GM19467 (cell line): Measurements from ENCODE around the gene FMN1.

Experiments
- ATAC-seq: cut with Tn5 transposase; IDR thresholded peaks from one replicate; pipeline ENCODE4 v1.9.1; 2021; ENCODE audit warnings: mild to moderate bottlenecking, moderate library complexity; ENCODE audit not compliant: unreplicated experiment

The FMN1 gene

DNA sequence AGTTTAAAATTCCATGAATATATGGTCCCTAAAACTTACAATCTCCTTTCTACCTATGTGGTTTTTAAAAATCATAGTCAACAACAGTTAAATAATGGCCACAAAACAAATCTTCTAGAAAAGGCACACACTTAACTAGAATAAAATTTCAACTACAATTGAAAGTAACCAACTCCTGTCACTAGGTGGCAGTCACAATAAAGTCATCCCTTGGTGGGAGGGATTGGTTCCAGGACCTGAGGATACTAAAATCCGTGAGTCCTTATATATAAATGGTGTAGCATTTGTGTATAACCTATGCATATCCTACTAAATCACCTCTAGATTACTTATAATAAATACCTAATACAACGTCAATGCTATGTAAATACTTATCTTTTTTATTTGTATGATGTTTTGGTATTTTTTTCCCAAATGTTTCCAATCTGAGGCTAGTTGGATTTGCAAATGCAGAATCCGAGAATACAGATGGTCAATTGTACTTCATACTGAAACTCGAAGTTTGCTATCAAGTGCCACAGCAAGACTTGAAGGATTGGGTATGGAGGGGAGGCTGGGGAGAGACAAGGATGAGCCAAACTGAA is 172.6 kb downstream of the FMN1 start:
- ATAC-seq, result no peak

DNA sequence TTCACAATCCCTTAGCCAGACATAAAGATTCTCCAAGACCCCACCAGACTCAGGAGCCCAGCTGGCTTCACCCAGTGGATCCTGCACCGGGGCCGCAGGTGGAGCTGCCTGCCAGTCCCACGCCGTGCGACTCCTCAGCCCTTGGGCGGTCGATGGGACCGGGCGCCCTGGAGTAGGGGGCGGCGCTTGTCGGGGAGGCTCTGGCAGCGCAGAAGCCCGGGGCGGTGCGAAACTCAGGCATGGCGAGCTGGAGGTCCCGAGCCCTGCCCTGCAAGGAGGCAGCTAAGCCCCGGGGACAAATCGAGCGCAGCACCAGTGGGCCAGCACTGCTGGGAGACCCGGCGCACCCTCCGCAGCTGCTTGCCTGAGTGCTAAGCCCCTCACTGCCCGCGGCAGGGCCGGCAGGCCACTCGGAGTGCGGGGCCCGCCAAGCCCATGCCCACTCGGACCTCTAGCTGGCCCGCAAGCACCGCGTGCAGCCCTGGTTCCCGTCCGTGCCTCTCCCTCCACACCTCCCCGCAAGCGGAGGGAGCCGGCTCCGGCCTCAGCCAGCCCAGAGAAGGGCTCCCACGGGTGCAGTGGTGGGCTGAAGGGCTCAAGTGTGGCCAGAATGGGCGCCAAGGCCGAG is 175.0 kb downstream of the FMN1 start:
- ATAC-seq, result no peak

GRCh38 chr15:33016405-33017024 is 178.0 kb downstream of the FMN1 start:
- ATAC-seq, result no peak

DNA sequence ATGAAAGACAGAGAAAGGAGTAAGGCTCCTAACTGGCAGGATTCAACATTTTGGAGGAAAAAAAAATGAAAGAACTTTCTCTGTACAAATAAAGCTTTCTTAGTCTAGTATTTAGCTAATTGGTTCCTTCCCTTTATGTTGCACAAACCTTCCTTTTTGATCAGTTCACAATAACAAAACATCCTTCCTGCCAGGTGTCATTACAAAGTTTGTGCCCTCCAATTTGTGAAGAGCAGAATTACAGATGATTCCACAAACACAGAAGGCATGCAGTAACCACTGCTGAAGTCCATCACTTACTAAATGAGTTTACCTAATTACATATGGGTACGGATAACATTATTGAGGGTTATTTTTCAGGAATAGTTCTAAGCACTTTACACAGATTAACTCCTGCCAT is 179.9 kb downstream of the FMN1 start:
- ATAC-seq, result no peak

DNA sequence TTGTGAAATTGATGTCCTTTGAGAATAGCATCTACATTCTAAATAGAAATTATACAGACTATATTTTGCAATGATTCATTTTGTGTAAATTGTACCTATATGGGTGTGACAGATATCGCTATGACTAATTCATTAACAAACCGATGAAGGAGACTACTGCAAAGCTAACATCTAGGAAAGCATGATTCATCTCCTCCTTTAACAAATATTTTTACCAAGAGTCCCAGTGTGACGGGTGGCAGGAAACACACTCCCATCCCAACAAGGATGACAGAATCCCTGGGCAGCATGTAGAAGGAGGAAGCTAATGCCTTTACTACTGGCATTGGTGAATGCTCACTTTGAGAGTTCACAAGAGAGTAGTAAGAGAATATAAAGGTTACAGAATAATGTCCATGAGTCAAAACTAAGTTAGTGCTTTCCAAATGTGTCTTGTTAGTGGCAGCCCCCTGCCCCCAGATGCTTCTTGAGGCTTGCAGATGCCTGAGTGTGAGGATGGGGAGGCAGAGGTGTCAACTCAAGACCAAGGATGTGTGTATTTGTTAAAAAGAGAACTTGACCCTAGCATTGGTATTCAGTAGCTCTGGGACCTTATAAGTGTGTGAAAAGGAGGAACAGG is 180.6 kb downstream of the FMN1 start:
- ATAC-seq, result no peak

- ATAC-seq, result no peak
Observed at GRCh38 chr15:33011976-33012375, 182.5 kb downstream of the FMN1 start.

- ATAC-seq, result no peak
Observed at GRCh38 chr15:33009603-33010002, 184.9 kb downstream of the FMN1 start.

DNA sequence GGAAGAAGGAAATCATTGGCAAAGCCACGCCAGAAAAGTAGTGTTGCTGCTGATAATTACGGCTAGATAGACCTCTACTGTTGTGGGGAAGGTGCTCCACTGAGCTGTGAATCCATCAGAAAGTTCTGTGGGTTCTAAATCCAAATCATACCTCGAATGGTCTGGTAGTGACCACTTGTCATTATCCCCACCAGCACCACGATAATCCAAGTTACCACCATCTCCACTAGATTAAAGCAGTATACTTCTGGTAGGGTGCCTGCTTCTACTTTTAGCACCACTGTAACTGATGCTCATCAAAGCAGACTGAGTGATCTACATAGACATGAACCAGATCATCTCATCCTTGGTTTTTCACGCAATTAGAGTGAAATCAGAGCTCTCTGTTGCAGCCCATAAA is 185.5 kb downstream of the FMN1 start:
- no peak for ATAC-seq

DNA sequence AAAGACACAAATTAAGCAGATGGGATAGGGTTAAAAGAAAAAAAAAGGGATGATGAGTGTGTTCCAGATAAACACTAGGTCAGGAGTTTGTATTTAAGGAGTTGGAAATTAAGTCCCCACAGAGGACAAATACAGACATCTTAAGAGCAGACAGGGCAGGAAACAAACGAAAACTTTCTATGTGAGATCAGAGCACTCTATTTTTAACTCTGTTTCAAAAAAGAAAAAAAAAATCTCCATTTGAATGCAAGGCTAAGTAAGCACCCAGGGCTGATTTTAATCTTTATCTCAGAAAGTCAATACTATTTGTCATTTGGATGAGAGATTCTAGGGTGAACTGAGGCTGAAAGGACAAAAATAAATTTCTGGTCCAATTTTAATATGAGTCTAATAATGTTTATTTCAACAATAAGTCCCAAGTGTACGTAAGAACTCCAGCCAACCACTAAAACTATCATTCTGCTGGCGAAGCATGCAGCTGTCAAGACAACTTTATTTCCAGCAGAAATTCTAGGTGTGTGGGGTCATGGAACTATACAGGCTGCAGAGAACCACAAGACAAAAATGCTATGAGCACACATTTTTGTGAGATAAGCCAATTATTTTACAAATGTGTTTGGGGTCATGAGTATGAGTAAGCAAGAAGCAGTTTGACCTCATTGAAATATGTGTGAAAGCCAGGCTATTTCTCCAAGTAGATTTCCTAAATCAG is 186.1 kb downstream of the FMN1 start:
- no peak for ATAC-seq

DNA sequence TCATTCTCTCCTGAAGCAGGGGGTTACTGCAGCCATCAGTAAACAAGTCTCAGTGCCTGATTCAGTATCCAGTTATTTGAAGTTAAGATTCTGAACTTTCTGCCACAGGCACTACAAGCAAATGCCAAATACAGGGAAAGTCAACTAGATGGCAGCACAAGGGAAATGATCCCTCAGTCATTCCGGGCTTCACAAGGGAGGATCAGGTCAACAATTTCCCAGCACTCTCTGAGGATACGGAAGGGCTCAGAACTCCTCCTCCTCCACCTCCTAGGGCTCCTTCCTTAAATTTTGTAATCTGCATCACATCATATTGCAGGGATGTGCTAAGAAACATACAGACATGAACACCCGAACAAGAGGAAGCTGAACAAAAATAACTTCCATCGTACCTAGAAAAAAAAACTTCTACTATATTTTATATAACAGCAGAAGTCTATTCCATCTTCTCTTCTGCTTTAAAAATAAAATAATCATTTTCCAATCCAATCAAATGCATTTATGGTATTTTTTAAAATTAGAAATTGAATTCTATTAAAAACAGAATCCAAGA is 187.1 kb downstream of the FMN1 start:
- ATAC-seq, result no peak

DNA sequence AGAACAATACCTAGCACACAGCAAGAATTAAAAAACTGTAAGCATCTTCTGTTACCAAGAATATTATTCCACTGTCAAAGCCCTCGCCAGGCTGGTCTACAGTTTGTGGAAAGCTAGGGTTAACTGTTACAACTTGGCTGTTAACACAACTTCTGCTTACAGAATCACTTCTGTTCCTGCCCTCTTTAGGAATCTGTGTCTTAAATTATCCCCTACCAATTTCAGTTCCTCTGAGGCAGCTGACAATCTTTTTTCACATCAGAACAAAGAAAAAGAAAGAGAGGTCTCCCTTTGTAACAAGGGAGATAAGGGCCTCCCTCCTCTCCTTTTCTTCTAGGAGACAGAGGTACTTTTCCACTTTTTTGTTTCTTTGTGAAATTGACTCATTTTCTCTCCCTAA is 188.9 kb downstream of the FMN1 start:
- no peak for ATAC-seq

DNA sequence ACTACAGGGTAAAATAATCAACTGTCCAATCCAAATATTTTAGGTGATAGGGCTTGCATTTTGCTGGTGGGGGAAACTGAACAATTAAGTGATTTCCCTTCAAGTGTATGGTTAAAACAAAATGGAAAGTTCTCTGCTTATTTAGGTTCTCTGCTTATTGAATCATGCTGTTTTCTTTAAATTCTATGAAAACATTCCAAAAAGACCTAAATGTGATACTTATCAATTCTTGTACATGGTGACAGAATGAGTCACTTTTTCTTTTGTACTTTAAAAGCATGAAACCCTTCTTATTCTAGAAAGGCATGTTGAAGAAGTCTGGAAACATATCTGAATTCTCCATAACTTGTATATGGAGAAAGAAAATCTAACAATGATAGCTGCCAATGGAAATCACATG is 192.6 kb downstream of the FMN1 start:
- ATAC-seq, result no peak

DNA sequence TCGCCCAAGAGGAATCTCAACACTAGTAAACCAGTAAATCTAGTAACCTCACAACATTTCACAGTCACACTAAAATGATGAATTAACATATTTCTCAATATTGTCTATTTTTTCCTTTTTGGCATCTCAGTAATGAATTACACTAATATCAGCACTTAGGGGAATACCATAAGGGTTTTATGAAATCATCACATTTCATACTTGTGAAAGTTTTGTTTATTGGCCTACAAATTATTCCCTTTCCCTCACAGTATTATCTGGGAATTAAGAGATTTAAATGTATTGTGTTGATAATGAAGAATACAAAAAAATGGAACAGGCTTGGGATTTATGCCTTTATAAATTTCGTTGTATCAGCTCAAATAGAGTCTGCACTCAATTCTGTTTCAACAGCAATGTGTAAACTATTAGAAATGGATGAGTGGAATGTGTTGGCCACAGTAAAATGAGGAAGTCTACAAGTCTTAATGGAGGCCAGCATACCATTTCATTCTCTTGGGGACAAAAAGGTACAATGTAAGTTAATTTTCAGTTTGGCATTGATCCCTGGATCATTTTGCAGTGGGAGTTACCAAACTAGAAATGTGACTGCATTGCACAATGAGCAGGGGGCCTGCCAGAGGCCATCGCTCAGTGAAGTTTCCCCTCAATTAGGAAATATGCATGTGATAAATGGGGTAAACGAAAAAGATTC is 195.4 kb downstream of the FMN1 start:
- no peak for ATAC-seq

DNA sequence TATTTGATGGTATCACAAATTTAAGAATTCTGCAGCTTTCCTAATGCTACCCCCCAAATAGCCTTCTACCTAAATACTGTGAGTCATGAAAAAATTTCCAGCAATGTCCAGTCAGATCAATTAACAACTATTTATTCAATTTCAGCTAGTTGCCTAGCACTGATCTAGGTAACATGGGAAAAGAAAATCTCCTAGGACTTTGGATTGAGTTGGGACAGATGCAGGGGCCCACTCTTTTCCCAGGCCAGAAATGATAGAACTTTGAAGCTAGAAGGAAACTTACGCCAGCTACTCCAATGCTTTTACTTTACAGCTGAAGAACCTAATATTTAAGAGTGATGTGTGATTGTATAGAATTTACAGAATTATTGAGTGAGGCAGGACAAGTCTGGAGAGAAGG is 196.3 kb downstream of the FMN1 start:
- no peak for ATAC-seq

DNA sequence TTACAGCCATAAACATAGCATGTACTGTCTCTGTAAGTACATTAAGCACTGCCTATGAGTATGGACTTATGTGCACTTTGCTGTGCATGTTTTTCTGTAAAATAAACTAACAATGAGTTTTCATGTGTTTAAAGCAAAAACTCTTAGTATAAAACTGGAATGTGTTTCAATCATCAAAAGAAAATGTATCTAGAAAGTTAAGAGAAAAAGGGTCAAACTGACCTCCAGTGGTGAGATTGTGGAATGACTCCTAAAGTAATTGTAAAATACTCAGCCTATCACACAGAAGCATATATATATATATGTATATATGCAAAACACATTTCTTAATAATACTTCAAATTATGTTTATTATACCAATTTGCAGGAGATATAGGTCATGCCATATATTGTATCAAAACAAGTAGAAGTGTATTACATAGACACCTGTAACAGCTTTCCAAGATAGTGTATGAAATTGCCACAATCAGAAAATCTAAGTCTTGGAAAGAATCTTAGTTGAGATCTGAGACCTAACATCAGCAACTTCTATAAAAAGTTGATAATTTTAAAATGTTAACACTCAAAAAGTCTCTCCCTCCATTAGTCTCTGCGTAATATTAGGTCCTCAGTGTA is 199.6 kb downstream of the FMN1 start:
- ATAC-seq, result no peak

DNA sequence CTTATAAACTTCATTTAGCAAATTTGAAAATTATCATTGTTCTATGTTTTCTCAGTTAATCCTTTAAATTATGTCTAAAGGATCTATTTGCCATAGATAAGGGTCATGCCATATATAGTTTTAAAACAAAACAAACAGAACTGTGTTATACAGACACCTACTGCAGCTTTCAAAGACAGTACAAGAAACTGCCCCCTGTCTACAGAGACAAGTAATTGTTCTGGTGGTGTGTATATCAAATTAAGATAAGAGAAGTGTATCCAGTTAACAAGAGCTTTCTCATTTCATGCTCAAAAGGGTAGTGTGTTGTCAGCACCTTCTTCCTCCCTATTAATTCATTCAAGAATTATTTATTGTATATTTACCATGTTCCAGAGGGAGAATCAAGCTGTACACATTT is 201.2 kb downstream of the FMN1 start:
- no peak for ATAC-seq

- no peak for ATAC-seq
Observed at GRCh38 chr15:32991619-32992111, 202.8 kb downstream of the FMN1 start.

- no peak for ATAC-seq
Observed at GRCh38 chr15:32990071-32990470, 204.4 kb downstream of the FMN1 start.

DNA sequence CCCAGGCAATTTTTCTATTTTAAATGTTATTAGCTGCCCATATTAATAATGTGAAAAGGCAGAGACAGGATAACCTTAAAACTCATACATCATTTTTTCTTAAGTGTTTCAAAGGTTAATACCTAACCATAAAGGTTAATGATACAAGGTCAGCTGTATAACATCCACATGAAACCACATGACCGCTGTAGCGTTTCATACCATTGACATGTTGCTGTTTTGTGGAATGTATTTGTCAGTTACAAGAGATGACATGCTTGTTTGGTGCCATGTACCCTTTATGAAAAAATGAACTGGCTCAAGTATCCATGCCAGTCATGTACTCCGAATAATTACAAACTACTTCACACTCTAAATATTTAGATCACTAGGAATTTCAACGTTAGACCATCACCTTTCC is 207.4 kb downstream of the FMN1 start:
- no peak for ATAC-seq

- ATAC-seq, result no peak
Observed at GRCh38 chr15:32986147-32986546, 208.4 kb downstream of the FMN1 start.
